WTC11 (cell line): ENCODE data around the gene CPEB4. TPM values are rescaled to one million over a fixed set of nuclear protein-coding genes. Genes with fewer than 3 reads are reported as not detected.

Experiments used
- ATAC-seq: fragments of 200-7000 bp; cut with Tn5 transposase; 2 replicates; pipeline ENCODE4 v1.10.0; 2021; ENCODE audit warnings: mild to moderate bottlenecking, moderate library complexity
- CTCF ChIA-PET: fragments of 300-600 bp; sonication (Branson Sonifier 250); formaldehyde crosslinking; loops from one replicate; lab custom pipeline; 2021; ENCODE audit warnings: antibody characterized with exemption; lab: Charles Lee
- POLR2A ChIA-PET: fragments of 350-600 bp; sonication (Branson Sonifier 250); formaldehyde crosslinking; loops from one replicate; lab custom pipeline; 2021; ENCODE audit warnings: antibody characterized with exemption; lab: Charles Lee
- DNase-seq: peaks from one replicate; pipeline ENCODE4 v3.0.0; 2021; ENCODE audit warnings: low spot score
- H3K27ac Mint-ChIP-seq: 2 replicates; pipeline ENCODE4 v1.8.0; 2021; ENCODE audit warnings: mixed read lengths
- H3K27me3 Mint-ChIP-seq: 2 replicates; pipeline ENCODE4 v1.8.0; 2021; ENCODE audit warnings: low read depth, mild to moderate bottlenecking, moderate library complexity, mixed read lengths
- H3K36me3 Mint-ChIP-seq: 2 replicates; pipeline ENCODE4 v1.8.0; 2021; ENCODE audit warnings: mixed read lengths
- H3K4me1 Mint-ChIP-seq: 2 replicates; pipeline ENCODE4 v1.8.0; 2022; ENCODE audit warnings: mixed read lengths
- H3K4me3 Mint-ChIP-seq: 2 replicates; pipeline ENCODE4 v1.8.0; 2021; ENCODE audit warnings: mild to moderate bottlenecking, moderate library complexity, mixed read lengths
- H3K9me3 Mint-ChIP-seq: 2 replicates; pipeline ENCODE4 v1.8.0; 2021; ENCODE audit warnings: mixed read lengths
- GABPB1 ChIP-seq: sonication (generic); formaldehyde crosslinking; IDR thresholded peaks from 2 replicates; pipeline ENCODE4 v1.8.1; 2023; ENCODE audit warnings: mild to moderate bottlenecking, missing genetic modification reagents
- GRHL2 ChIP-seq: fragments of 250-450 bp; sonication (Bioruptor Pico); IDR thresholded peaks from 2 replicates; pipeline ENCODE4 v1.8.0; 2022; ENCODE audit warnings: mild to moderate bottlenecking, moderate library complexity; ENCODE audit not compliant: insufficient replicate concordance, severe bottlenecking
- IRF2 ChIP-seq: sonication (generic); formaldehyde crosslinking; IDR thresholded peaks from 2 replicates; pipeline ENCODE4 v1.8.0; 2022; ENCODE audit warnings: low read depth, missing genetic modification reagents, borderline replicate concordance
- NR3C1 ChIP-seq: sonication (generic); formaldehyde crosslinking; conservative IDR thresholded peaks from 2 replicates; pipeline ENCODE4 v1.8.1; 2023; ENCODE audit warnings: low read depth, mild to moderate bottlenecking, missing genetic modification reagents
- OVOL2 ChIP-seq: fragments of 250-450 bp; sonication (Bioruptor Pico); IDR thresholded peaks from 2 replicates; pipeline ENCODE4 v1.9.0; 2021; ENCODE audit warnings: mild to moderate bottlenecking, borderline replicate concordance
- SMAD3 ChIP-seq: sonication (generic); formaldehyde crosslinking; IDR thresholded peaks from 2 replicates; pipeline ENCODE4 v1.8.0; 2022; ENCODE audit warnings: missing genetic modification reagents, mild to moderate bottlenecking, borderline replicate concordance
- SOX15 ChIP-seq: fragments of 250-450 bp; sonication (Bioruptor Pico); IDR thresholded peaks from 2 replicates; pipeline ENCODE4 v1.9.0; 2021; ENCODE audit warnings: mild to moderate bottlenecking
- TCF7 ChIP-seq: sonication (generic); formaldehyde crosslinking; IDR thresholded peaks from 2 replicates; pipeline ENCODE4 v1.8.0; 2022; ENCODE audit warnings: mild to moderate bottlenecking, low read depth, missing genetic modification reagents, moderate library complexity
- ZBTB43 ChIP-seq: sonication (generic); formaldehyde crosslinking; IDR thresholded peaks from 2 replicates; pipeline ENCODE4 v1.8.1; 2023; ENCODE audit warnings: mild to moderate bottlenecking, missing genetic modification reagents
- ZNF219 ChIP-seq: sonication (generic); formaldehyde crosslinking; IDR thresholded peaks from 2 replicates; pipeline ENCODE4 v1.8.0; 2023; ENCODE audit warnings: missing genetic modification reagents, mild to moderate bottlenecking, borderline replicate concordance
- total RNA-seq: library from RNA; stranded (reverse); gene quantifications from 3 replicates; pipeline ENCODE4 v1.2.3, GENCODE V29; 2021
- TF ChIP-seq, protein P1 (sequence below): sonication (generic); formaldehyde crosslinking; IDR thresholded peaks from 2 replicates; pipeline ENCODE4 v1.8.1; 2023; ENCODE audit warnings: mild to moderate bottlenecking, missing genetic modification reagents
- TF ChIP-seq, protein P2 (sequence below): sonication (generic); formaldehyde crosslinking; IDR thresholded peaks from 2 replicates; pipeline ENCODE4 v1.8.0; 2022; ENCODE audit warnings: mild to moderate bottlenecking, missing genetic modification reagents
- TF ChIP-seq, protein P3 (sequence below): fragments of 250-450 bp; sonication (Bioruptor Pico); IDR thresholded peaks from 2 replicates; pipeline ENCODE4 v1.9.0; 2021; ENCODE audit warnings: mild to moderate bottlenecking
- TF ChIP-seq, protein P4 (sequence below): sonication (generic); formaldehyde crosslinking; IDR thresholded peaks from 2 replicates; pipeline ENCODE4 v1.8.0; 2022; ENCODE audit warnings: missing genetic modification reagents
- TF ChIP-seq, protein P5 (sequence below): sonication (generic); formaldehyde crosslinking; IDR thresholded peaks from 2 replicates; pipeline ENCODE4 v1.8.1; 2022; ENCODE audit warnings: low read depth, mild to moderate bottlenecking, moderate library complexity, missing genetic modification reagents, borderline replicate concordance
- TF ChIP-seq, protein P6 (sequence below): sonication (generic); formaldehyde crosslinking; IDR thresholded peaks from 2 replicates; pipeline ENCODE4 v1.8.1; 2022; ENCODE audit warnings: mild to moderate bottlenecking, missing genetic modification reagents, moderate library complexity, borderline replicate concordance

CPEB4 gene
- total RNA-seq, 1 experiment from 2014 or later = 12.7 TPM

DNA sequence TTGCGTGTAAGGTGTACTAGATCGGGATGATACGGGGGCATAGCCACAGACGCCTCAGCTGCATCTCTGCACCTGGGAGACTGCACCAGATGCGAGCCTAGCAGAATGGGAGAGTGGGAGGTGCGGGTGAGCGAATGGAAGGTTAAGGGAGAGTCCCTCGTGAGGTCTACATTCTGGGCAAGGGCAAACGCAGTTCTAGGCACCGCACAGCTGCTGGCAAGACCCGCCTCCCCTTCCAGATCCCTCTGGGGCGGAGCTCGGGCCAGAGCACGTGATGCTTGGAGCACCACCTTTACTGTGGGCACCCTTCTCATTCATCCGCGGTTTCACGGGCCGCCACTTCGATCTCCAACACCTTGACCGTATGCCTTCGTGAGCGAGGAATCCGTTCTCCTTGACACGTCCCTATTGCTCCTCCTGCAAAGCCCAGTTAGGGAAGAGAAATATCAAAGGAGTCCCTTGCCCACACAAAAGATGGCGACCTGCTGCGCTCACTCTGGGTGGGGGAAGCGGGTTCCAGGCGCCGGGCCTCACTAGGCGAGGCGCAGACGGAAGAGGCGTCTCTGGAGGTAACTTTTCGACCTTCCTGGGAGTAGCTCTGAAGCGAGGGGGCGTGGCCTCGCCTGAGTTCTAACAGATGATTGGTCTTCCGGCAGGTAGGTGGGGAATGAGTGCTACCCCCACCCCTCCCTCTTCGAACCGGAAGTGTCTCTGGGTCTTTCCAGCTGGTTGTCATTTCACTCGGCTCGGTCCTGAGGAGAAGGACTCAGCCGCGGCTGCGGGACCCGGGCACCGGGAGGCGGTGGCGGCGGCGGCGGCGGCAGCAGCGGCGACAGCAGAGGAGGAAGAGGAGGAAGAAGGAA is at the start of gene CPEB4 (continued):
- TF ChIP-seq IRF2 (CRISPR knock-in tag) = no peak
- TF ChIP-seq NR3C1 (CRISPR knock-in tag) = no peak
- TF ChIP-seq GABPB1 (CRISPR knock-in tag) = 0 out of 2 replicates have a peak, but pooled peaks have one; percentile 36
- no peak for TF ChIP-seq SOX15
- peak; percentile 64; the same call in 1 of the 2 replicates for TF ChIP-seq ZBTB43 (CRISPR knock-in tag)
- TF ChIP-seq, protein P1, sequence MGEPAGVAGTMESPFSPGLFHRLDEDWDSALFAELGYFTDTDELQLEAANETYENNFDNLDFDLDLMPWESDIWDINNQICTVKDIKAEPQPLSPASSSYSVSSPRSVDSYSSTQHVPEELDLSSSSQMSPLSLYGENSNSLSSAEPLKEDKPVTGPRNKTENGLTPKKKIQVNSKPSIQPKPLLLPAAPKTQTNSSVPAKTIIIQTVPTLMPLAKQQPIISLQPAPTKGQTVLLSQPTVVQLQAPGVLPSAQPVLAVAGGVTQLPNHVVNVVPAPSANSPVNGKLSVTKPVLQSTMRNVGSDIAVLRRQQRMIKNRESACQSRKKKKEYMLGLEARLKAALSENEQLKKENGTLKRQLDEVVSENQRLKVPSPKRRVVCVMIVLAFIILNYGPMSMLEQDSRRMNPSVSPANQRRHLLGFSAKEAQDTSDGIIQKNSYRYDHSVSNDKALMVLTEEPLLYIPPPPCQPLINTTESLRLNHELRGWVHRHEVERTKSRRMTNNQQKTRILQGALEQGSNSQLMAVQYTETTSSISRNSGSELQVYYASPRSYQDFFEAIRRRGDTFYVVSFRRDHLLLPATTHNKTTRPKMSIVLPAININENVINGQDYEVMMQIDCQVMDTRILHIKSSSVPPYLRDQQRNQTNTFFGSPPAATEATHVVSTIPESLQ (CRISPR knock-in tag) = no peak
- TF ChIP-seq, protein P2, sequence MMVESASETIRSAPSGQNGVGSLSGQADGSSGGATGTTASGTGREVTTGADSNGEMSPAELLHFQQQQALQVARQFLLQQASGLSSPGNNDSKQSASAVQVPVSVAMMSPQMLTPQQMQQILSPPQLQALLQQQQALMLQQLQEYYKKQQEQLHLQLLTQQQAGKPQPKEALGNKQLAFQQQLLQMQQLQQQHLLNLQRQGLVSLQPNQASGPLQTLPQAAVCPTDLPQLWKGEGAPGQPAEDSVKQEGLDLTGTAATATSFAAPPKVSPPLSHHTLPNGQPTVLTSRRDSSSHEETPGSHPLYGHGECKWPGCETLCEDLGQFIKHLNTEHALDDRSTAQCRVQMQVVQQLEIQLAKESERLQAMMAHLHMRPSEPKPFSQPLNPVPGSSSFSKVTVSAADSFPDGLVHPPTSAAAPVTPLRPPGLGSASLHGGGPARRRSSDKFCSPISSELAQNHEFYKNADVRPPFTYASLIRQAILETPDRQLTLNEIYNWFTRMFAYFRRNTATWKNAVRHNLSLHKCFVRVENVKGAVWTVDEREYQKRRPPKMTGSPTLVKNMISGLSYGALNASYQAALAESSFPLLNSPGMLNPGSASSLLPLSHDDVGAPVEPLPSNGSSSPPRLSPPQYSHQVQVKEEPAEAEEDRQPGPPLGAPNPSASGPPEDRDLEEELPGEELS (CRISPR knock-in tag) = 0 out of 2 replicates have a peak, but pooled peaks have one; percentile 14
- no peak for TF ChIP-seq TCF7 (CRISPR knock-in tag)
- TF ChIP-seq, protein P3, sequence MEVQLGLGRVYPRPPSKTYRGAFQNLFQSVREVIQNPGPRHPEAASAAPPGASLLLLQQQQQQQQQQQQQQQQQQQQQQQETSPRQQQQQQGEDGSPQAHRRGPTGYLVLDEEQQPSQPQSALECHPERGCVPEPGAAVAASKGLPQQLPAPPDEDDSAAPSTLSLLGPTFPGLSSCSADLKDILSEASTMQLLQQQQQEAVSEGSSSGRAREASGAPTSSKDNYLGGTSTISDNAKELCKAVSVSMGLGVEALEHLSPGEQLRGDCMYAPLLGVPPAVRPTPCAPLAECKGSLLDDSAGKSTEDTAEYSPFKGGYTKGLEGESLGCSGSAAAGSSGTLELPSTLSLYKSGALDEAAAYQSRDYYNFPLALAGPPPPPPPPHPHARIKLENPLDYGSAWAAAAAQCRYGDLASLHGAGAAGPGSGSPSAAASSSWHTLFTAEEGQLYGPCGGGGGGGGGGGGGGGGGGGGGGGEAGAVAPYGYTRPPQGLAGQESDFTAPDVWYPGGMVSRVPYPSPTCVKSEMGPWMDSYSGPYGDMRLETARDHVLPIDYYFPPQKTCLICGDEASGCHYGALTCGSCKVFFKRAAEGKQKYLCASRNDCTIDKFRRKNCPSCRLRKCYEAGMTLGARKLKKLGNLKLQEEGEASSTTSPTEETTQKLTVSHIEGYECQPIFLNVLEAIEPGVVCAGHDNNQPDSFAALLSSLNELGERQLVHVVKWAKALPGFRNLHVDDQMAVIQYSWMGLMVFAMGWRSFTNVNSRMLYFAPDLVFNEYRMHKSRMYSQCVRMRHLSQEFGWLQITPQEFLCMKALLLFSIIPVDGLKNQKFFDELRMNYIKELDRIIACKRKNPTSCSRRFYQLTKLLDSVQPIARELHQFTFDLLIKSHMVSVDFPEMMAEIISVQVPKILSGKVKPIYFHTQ = no peak

- ATAC-seq (no peak), DNase-seq (no peak)
- peaks cover 6% of the 10 kb centered on the region for H3K9me3 Mint-ChIP-seq
- TF ChIP-seq OVOL2 (no peak), SMAD3 (CRISPR knock-in tag) (no peak), GRHL2 (no peak), IRF2 (CRISPR knock-in tag) (no peak), ZNF219 (CRISPR knock-in tag) (no peak)
- TF ChIP-seq, protein P4, sequence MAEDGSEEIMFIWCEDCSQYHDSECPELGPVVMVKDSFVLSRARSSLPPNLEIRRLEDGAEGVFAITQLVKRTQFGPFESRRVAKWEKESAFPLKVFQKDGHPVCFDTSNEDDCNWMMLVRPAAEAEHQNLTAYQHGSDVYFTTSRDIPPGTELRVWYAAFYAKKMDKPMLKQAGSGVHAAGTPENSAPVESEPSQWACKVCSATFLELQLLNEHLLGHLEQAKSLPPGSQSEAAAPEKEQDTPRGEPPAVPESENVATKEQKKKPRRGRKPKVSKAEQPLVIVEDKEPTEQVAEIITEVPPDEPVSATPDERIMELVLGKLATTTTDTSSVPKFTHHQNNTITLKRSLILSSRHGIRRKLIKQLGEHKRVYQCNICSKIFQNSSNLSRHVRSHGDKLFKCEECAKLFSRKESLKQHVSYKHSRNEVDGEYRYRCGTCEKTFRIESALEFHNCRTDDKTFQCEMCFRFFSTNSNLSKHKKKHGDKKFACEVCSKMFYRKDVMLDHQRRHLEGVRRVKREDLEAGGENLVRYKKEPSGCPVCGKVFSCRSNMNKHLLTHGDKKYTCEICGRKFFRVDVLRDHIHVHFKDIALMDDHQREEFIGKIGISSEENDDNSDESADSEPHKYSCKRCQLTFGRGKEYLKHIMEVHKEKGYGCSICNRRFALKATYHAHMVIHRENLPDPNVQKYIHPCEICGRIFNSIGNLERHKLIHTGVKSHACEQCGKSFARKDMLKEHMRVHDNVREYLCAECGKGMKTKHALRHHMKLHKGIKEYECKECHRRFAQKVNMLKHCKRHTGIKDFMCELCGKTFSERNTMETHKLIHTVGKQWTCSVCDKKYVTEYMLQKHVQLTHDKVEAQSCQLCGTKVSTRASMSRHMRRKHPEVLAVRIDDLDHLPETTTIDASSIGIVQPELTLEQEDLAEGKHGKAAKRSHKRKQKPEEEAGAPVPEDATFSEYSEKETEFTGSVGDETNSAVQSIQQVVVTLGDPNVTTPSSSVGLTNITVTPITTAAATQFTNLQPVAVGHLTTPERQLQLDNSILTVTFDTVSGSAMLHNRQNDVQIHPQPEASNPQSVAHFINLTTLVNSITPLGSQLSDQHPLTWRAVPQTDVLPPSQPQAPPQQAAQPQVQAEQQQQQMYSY (CRISPR knock-in tag) = no peak
- TF ChIP-seq, protein P5, sequence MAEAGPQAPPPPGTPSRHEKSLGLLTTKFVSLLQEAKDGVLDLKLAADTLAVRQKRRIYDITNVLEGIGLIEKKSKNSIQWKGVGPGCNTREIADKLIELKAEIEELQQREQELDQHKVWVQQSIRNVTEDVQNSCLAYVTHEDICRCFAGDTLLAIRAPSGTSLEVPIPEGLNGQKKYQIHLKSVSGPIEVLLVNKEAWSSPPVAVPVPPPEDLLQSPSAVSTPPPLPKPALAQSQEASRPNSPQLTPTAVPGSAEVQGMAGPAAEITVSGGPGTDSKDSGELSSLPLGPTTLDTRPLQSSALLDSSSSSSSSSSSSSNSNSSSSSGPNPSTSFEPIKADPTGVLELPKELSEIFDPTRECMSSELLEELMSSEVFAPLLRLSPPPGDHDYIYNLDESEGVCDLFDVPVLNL (CRISPR knock-in tag) = no peak
- TF ChIP-seq, protein P6, sequence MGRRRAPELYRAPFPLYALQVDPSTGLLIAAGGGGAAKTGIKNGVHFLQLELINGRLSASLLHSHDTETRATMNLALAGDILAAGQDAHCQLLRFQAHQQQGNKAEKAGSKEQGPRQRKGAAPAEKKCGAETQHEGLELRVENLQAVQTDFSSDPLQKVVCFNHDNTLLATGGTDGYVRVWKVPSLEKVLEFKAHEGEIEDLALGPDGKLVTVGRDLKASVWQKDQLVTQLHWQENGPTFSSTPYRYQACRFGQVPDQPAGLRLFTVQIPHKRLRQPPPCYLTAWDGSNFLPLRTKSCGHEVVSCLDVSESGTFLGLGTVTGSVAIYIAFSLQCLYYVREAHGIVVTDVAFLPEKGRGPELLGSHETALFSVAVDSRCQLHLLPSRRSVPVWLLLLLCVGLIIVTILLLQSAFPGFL (CRISPR knock-in tag) = no peak
- peaks cover 9% of the 10 kb centered on the region for H3K4me1 Mint-ChIP-seq
- no peaks in the 10 kb centered on the region for H3K36me3 Mint-ChIP-seq
- H3K27me3 Mint-ChIP-seq = no peaks in the 10 kb centered on the region
- POLR2A ChIA-PET = no interaction called here
- CTCF ChIA-PET = no interaction called here
- no peak overlapping the region for H3K27ac Mint-ChIP-seq
- H3K4me3 Mint-ChIP-seq = no peak overlapping the region
Measured at GRCh38 chr5:173839117-173839713, 48.9 kb upstream of the CPEB4 start.
